Right lobe of liver (tissue), 6 donors: ENCODE measurements around the gene SH3GLB2. TPM values are rescaled to one million over a fixed set of nuclear protein-coding genes. Genes with fewer than 3 reads are reported as not detected.

Experiments
- ATAC-seq, 4 donors: fragments of 200-7000 bp; cut with Tn5 transposase; one replicate each; pipeline ENCODE4 v1.9.1; 2020; ENCODE audit warnings: mild to moderate bottlenecking in 4 of 4, moderate library complexity in 4 of 4
- DNase-seq, 3 donors: peaks; one replicate each; pipeline ENCODE4 v3.0.0-alpha.2; 2020
- H3K27ac ChIP-seq, 3 donors: fragments of 200-600 bp; one replicate each; pipeline ENCODE4 v1.8.0; 2022
- H3K27me3 ChIP-seq, 2 donors: fragments of 200-600 bp; one replicate each; pipeline ENCODE4 v1.8.0; 2022
- H3K36me3 ChIP-seq, 4 donors: fragments of 200-600 bp; sonication (generic) in 1 of 4; one replicate each; pipeline versions ENCODE4 v1.5.1 to v1.8.0; 2017 to 2022; ENCODE audit warnings: control low read depth in 1 of 4
- H3K4me1 ChIP-seq, 4 donors: fragments of 200-600 bp; sonication (generic) in 1 of 4; one replicate each; pipeline versions ENCODE4 v1.5.1 to v1.8.0; 2017 to 2022; ENCODE audit warnings: control low read depth in 1 of 4
- H3K4me3 ChIP-seq, 3 donors: fragments of 200-600 bp; one replicate each; pipeline ENCODE4 v1.8.0; 2022
- H3K9me3 ChIP-seq, 4 donors: fragments of 200-600 bp; sonication (generic) in 1 of 4; one replicate each; pipeline versions ENCODE4 v1.5.1 to v1.8.0; 2017 to 2022; ENCODE audit warnings: control low read depth in 1 of 4
- POLR2A ChIP-seq: fragments of 450-650 bp; IDR thresholded peaks from one replicate; pipeline ENCODE4 v1.6.1; 2017; ENCODE audit warnings: antibody characterized with exemption, mild to moderate bottlenecking
- WGBS: methylation state at CpG from one replicate; pipeline ENCODE4 v1.1.6; 2018; ENCODE audit warnings: low coverage, low lambda C conversion rate; ENCODE audit not compliant: insufficient coverage; ENCODE audit errors: missing lambda C conversion rate; 5-methylcytosine and 5-hydroxymethylcytosine counted together
- intact Hi-C, 2 donors: fragments of 100-400 bp; cut with DNase I; formaldehyde crosslinking; loops; one replicate each; pipeline versions ENCODE4 v1.11.2 to v1.14.1; 2022
- total RNA-seq, 6 experiments: library from RNA; depleted of rRNA in 2 of 6; stranded (reverse); fragments of >200 nt in 2 of 6; fragmentation: NEBNext Ultra II Directional in 3 of 6; extraction: Animal tissue kit (Norgen Biotek cat#: 25700) in 3 of 6; gene quantifications; one replicate each; pipeline versions ENCODE4 v1.1.0 to v1.2.4, GENCODE V29; 2016 to 2023
- TF ChIP-seq, protein P1 (sequence below), 4 donors: fragments of 200-600 bp in 3 of 4; fragments of 450-650 bp in 1 of 4; IDR thresholded peaks; one replicate each; pipeline versions ENCODE4 v1.5.1 to v1.8.0; 2016 to 2022; ENCODE audit warnings: antibody characterized with exemption in 4 of 4, mild to moderate bottlenecking in 2 of 4
- donor health status: DM: no; HTN: yes; CAD: no.
- donor health status: DM: no; HTN: no; CAD: no.
- donor health status: DM: no; HTN: no; CAD: no.
- donor health status: DM: no; HTN: yes; CAD: no.
- donor health status: DM: no; HTN: yes; CAD: no.

The SH3GLB2 gene
- total RNA-seq, 6 experiments from 2014 or later: 23.7 to 28.3 (median 24.7) TPM

DNA sequence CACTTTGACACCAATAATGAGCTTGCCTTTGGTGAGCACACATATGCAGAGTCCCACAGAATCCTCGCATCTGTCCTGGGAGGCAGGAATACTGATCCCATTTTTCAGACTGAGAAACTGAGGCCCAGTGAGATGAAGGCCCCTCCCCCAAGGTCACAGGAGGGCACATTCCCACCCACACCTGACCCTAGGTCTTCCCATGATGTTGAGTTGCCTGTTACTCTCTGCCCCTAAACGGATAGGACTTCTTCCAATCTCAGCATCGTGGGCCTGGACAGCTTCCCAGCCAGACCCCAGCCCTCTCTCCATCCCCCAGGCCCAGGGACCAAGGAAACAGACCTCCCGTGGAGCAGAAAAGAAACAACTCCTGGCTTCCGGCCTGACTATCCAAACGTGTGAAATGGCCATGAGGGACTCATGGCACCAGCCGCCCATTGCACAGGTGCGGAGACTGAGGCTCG, 877 bp downstream of the SH3GLB2 start:
- Histone ChIP-seq H3K9me3 (no peaks in the 10 kb centered on the region), H3K4me3 (peak overlapping the region; percentile 72 to 84 (median 82)), H3K36me3 (no peaks in the 10 kb centered on the region), H3K4me1 (peaks cover 0 to 15% (median 5%) of the 10 kb centered on the region in 4 donors), H3K27me3 (no peaks in the 10 kb centered on the region), H3K27ac (no peak overlapping the region)
- ATAC-seq (no peak), DNase-seq (no peak)
- intact Hi-C loops: no loop called here
- TF ChIP-seq, protein P1, sequence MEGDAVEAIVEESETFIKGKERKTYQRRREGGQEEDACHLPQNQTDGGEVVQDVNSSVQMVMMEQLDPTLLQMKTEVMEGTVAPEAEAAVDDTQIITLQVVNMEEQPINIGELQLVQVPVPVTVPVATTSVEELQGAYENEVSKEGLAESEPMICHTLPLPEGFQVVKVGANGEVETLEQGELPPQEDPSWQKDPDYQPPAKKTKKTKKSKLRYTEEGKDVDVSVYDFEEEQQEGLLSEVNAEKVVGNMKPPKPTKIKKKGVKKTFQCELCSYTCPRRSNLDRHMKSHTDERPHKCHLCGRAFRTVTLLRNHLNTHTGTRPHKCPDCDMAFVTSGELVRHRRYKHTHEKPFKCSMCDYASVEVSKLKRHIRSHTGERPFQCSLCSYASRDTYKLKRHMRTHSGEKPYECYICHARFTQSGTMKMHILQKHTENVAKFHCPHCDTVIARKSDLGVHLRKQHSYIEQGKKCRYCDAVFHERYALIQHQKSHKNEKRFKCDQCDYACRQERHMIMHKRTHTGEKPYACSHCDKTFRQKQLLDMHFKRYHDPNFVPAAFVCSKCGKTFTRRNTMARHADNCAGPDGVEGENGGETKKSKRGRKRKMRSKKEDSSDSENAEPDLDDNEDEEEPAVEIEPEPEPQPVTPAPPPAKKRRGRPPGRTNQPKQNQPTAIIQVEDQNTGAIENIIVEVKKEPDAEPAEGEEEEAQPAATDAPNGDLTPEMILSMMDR (IDR thresholded peaks at IDR 0.05): no peak
- no peak for TF ChIP-seq POLR2A
- WGBS: 30% methylated on average over 7 of the region's 9 CpGs

DNA sequence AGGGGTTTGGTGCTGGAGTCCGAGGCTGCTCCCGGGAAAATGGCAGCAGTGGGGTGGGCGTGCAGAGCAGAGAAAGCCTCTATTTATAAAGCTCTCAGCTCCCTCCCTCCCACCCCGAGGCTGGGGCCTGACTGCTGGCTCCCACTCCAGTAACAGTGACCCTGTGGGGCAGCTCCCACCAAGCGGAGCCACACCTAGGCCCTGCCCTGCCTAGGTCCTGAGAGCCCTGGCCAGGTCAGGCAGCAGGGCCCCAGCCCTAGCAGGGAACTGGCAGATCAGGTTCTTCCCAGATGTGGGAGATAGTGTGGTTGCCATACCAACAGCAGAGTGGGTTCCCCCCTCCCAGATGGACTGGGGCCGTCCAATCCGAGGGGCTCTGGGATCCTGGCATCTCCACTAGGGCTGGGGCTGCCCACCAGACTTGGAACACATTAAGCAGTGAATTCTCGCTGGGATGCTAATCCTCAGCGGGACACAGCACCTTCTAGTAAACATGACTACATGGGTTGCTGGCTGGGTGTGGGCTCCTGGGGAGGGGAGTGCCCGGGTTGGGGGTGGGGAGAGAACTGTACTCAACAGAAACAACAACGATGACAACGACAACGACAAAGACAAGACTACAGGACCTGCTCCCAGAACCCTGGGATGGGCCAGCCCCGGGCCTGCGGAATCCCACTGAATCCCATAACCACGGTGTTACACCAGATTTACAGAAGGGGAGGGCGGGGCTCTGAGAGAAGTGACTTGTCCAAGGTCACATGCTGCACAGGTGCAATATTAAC, 1.5 kb downstream of the SH3GLB2 start:
- ATAC-seq (no peak), DNase-seq (peak in 1 of 3 donors; percentile 46)
- Histone ChIP-seq H3K4me3 (no peak overlapping the region), H3K27ac (no peak overlapping the region), H3K27me3 (no peaks in the 10 kb centered on the region), H3K4me1 (peaks cover 0 to 15% (median 5%) of the 10 kb centered on the region in 4 donors), H3K36me3 (no peaks in the 10 kb centered on the region), H3K9me3 (no peaks in the 10 kb centered on the region)
- TF ChIP-seq, protein P1 (IDR thresholded peaks at IDR 0.05): no peak
- no peak for TF ChIP-seq POLR2A
- WGBS: 55% methylated on average over 5 of the region's 17 CpGs
- intact Hi-C loops: no loop called here

DNA sequence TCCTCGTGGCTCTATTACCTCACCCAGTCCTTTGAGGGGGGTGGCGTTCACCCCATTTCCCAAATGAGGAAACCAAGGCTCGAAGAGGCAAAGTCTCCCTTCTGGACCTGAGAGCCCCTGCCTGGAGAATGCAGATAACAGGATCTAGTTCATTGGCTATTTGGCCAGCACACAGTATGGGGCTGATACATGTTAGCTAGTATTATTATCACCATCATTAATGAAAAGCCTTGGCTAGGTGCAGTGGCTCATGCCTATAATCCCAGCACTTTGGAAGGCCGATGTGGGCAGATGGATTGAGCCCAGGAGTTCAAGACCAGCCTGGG, 4.3 kb downstream of the SH3GLB2 start:
- Histone ChIP-seq H3K4me3 (no peak overlapping the region), H3K27me3 (no peaks in the 10 kb centered on the region), H3K9me3 (no peaks in the 10 kb centered on the region), H3K4me1 (peaks cover 0 to 14% (median 4%) of the 10 kb centered on the region in 4 donors), H3K27ac (no peak overlapping the region), H3K36me3 (no peaks in the 10 kb centered on the region)
- TF ChIP-seq POLR2A: no peak
- TF ChIP-seq, protein P1 (IDR thresholded peaks at IDR 0.05): no peak
- intact Hi-C loops: no loop called here
- DNase-seq (no peak), ATAC-seq (no peak)
- WGBS: 77% methylated on average over 3 of the region's 4 CpGs

DNA sequence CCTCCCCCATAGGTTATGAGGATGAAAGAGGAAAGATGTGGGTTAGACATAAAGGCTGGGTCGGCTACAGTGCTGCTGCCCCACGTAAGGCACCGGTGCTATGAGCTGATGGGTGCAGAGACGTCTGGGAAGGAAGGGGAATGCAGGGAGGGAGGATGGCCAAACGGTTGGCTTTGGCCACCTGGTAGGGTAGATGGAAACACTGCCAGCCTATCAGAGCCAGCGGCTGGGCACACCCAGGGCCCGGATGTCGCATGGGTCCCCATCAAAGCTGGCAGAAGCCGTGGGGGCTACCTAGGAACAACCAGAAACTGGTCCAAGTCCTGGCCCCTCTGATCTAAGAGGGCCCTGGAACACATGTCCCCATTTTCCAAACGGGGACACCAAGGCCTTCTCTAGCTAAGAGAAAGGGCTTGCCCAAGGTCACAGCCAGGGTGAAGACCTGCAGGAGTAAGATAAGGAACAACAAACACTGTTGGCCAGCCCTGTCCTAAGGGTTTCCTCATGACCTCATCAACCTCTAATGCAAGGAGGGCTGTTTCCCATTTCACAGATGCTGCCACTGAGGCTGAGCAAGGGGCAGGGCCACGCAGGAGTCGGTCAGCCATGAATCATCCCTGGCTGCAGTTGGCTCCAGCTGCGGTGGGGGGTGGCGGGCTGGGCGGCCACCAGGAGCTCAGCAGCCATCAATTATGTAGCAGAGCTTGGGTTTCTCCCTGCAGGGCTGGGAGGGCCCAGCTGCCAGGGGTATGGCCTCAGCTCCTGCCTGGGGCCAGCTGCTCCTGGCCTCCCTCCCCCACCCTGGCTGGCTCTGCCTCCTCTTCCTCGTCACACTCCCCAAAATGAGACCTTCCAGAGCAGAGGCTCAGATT, 4.9 kb downstream of the SH3GLB2 start:
- WGBS: 74% methylated on average over 7 of the region's 16 CpGs
- H3K4me3 ChIP-seq: no peak overlapping the region
- TF ChIP-seq, protein P1 (IDR thresholded peaks at IDR 0.05): no peak
- no peak for TF ChIP-seq POLR2A
- ATAC-seq (no peak), DNase-seq (no peak)
- intact Hi-C loops: no loop called here
- no peak overlapping the region for H3K27ac ChIP-seq
- peaks cover 0 to 10% (median 2%) of the 10 kb centered on the region in 4 donors for H3K4me1 ChIP-seq
- no peaks in the 10 kb centered on the region for H3K9me3 ChIP-seq
- no peaks in the 10 kb centered on the region for H3K27me3 ChIP-seq
- H3K36me3 ChIP-seq: no peaks in the 10 kb centered on the region
